22Rv1 (cell line): ENCODE measurements around the gene NFU1.

Experiments
- CTCF ChIP-seq: fragments of 450-650 bp; IDR thresholded peaks from 2 replicates; pipeline ENCODE4 v1.5.1; 2017; ENCODE audit warnings: mild to moderate bottlenecking
- ZFX ChIP-seq: fragments of 450-650 bp; IDR thresholded peaks from 2 replicates; pipeline ENCODE4 v1.6.1; 2017; ENCODE audit warnings: antibody characterized with exemption, borderline replicate concordance

- no peak for TF ChIP-seq CTCF
- no peak for TF ChIP-seq ZFX
Observed at GRCh38 chr2:69376403-69376802, 60.8 kb downstream of the NFU1 start.
